UCSD-AML1 (cell line): ENCODE data around the gene TRAPPC10.

Experiments used
- DNase-seq: peaks from one replicate; lab custom pipeline; 2025; ENCODE audit not compliant: unreplicated experiment; lab: John Stamatoyannopoulos, UW

Gene TRAPPC10

GRCh38 chr21:43981151-43981870 is 30.8 kb upstream of the TRAPPC10 start:
- no peak for DNase-seq

DNA sequence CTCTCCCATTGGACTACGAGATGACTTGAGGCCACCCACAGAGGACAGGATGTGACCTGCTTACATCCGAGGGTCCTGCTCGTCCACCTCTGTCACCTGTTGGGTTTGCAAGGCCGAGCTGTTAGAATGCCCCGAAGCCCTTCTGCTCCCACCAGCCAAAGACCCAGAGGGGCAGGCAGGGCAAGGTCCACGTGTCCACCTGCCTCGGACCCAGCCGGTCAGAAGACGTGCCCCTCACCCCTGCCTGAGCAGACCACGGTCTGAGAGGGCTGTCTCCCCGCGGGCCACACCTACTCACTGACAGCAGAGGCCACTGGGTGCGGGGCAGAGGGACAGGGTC is 30.3 kb upstream of the TRAPPC10 start:
- no peak for DNase-seq

DNA sequence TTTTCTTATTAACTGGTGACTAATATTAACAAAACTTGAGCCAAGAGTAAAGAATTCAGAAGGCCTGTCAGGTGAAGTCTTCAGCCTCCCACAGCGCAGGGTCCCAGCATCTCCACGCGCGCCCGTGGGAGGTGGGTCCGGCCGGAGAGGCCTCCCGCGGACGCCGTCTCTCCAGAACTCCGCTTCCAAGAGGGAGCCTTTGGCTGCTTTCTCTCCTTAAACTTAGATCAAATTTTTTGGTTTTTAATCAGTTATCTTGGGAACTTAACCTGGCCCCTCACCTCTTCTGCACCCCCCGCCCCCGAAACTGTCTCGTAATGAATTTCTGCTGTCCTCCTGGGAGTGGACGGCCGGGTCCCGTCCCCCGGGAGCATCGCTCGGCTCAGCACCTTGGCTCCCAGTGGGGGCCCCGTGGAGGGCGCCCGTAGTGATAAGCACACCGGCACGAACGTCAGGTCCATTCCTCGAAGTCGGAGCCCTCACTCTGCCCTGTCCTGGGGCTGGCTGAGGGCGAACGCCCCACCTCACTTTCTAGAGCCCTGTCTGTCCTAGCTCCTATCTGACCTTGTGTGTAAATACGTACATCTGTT is 29.5 kb upstream of the TRAPPC10 start:
- no peak for DNase-seq

DNA sequence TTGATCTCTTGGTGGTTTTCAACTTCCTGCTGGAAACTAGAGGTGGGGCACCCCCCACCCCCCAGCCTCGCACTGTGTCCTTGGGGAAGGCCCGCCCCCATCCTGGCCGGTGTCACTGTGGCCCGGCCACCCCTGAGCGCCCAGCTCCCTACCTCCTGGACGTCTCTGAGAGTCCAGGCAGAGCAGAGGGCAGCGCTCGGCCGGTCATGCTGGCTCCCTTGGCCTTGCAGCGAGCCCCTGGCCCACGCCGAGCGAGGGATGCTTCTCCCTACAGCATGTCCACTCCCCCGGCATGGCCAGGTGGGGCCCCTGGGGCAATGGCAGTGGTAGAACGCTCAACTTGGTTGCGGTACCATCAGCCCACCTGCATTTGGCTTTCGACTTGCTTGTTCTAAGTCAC is 28.7 kb upstream of the TRAPPC10 start:
- DNase-seq: no peak

GRCh38 chr21:43983860-43984420 is 28.2 kb upstream of the TRAPPC10 start:
- no peak for DNase-seq

DNA sequence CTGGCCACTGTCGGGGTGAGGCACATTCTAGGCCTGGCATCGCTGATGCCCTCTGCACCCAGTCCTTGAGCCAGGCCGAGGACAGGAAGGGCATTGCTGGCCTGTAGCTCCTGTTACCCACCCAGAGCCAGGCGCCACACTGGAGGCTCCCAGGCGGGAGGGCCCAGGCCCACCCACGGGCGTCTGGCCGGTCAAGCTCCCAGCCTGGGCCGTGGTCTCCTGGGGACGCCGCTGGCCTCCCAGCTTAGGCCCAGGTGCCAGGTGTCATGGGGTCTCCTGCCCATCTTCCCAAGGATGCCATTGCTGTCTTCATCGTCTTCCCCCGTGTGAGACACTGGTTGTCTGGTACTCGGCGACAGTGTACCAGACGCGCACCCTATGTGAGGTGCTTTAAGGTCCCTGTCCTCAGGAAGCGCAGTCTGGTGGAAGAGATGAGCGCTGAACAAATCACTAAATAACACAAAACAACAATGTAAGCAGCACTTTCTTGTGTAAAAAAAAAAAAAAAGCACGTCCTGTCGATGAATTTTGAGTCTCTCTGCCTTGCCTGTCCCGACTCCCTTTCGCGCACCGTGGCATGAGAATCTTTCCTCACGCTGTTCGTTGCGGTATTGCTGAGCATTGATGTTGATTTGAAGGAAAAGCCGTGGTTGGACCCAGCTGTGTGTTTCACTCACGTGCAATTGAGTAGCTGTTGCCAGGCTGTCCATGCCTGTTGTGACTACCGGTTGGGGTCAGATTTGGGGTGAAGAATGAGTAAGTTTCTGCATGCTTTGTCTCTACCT is 27.0 kb upstream of the TRAPPC10 start:
- DNase-seq: no peak

- DNase-seq: no peak
Measured at GRCh38 chr21:43985690-43986251, 26.3 kb upstream of the TRAPPC10 start.

DNA sequence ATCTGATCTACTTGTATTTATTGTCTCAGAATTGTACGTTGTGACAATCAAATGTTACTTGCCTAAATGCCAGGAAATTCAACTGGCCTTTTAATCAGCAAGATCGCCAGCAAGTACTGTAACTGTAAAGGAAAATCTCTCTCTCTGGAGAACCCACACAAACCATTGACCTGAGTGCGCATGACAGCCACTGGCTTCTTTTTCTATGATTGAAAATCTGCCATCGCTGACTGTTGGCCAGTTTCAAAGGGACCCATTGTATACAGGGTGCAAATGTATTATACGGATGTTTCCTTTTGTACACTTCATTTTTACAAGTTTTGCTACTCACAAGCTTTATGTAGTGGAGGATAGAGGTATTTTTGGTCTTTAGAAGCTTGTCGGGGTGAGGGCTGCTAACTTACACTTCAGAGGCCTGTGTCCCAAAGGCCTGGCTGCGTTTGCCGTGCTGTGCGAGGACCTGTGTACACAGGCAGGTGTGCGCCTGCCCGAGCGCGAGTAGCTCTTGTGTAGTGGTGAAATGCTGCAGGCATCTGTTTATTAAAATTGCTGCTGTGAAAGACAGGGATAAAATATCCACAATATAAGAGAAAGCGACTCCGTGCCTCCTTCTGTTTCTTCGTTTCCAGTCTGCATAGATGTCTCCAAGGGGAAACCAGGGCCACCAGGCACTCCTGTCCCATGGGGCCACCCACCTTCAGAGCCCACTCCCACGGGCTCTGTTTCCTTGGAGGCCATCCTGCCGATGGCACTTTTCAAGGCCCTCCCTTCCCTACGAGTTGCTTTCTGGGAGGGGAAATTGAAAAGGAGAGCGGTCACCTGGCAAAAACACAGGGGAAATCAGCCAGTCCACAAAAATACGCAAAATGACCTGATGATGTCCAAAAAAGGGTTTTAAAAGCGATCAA is 25.3 kb upstream of the TRAPPC10 start:
- DNase-seq: no peak

- no peak for DNase-seq
Measured at GRCh38 chr21:43987509-43987908, 24.6 kb upstream of the TRAPPC10 start.

DNA sequence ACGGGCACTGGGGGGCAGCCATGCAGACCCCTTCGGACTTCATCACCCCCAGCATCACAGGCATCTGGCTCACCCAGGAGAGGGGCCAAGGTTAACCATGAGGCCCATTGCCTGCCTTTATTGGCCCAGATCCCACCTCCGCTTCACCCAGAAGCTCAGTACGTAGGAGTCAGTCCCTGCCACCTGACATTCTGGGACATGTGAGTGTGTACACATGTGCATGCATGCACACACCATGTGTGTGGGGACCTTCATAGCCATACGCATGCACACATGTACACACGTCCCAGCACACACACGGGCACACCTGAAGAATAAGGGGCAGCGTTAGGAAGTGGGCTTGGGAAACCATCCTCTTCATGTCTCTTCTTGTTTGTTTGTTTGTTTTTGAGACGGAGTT is 24.1 kb upstream of the TRAPPC10 start:
- no peak for DNase-seq

DNA sequence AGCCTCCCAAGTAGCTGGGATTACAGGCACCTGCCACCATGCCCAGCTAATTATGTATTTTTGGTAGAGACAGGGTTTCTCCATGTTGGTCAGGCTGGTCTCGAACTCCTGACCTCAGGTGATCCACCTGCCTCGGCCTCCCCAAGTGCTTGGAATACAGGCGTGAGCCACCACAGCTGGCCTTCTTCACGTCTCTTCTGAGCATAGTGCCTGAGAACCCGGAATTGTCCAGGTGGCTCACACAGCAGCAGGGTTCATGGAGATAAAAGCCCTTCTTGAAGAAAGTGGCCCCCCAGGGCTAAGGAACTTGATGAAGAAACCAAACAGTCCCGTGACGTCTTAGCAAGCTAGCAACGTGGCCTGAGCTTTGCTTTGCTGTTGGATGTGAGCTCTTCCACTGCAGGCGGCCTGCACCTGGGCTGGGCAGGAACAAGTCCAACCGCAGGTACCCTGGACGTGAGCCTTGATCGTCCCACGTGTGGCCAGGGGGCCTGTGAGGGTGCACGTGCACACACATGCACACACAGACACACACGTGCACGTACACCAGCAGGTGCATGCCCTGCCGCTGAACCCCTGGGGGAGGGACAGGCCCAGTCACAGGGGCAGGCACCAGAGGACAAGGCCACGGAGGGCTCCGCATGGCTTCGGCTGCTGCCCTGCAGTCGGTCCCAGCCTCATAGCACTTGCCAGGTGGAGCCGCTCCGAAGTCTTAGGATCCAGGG is 23.4 kb upstream of the TRAPPC10 start:
- no peak for DNase-seq

GRCh38 chr21:43989401-43989800 is 22.7 kb upstream of the TRAPPC10 start:
- DNase-seq: no peak

DNA sequence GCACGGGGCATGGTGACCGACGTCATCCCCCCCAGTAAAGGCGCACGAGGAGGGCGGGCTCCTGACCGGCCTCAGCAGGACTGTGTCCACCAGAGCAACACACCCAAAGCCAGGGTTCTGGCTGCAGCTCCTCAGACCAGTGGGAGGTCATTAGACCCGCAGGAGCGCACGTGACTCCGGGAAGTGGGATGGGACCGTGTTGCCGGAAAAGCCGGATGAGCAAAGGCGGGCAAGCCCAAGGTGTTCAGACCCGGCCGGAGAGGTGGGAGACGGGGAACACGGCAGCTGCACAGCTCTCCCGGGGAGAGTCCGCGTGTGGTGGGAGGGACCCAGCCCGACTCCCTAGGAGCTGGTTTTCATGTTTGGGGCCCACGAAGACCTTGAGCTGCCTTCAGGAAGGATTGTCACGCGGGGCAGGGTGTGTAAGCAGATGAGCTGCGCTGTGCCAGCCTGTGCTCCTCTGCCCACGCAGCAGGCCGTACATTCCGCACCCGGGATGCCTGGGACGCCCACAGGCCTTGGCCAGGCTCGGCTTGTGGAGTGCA is 20.6 kb upstream of the TRAPPC10 start:
- DNase-seq: no peak

DNA sequence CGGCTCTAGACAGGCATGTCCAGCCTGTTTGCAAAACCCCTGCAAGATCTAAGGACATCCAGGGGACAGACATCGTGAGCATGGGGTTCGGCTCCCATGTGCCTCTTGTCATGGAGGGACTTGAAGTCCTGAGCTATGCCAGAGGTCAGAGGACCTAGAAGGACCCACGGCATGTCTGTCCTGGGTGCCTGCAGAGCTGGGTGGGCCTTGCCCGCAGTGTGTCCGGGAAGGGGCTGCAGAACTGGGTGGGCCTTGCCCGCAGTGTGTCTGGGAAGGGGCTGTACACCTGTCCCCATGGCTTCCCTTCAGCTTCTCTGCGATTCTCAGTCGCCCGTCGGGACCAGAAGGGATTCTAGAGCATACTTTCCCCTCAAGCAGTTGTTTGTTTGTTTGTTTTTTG is 20.0 kb upstream of the TRAPPC10 start:
- DNase-seq: no peak

GRCh38 chr21:43993420-43993934 is 18.6 kb upstream of the TRAPPC10 start:
- DNase-seq: no peak

DNA sequence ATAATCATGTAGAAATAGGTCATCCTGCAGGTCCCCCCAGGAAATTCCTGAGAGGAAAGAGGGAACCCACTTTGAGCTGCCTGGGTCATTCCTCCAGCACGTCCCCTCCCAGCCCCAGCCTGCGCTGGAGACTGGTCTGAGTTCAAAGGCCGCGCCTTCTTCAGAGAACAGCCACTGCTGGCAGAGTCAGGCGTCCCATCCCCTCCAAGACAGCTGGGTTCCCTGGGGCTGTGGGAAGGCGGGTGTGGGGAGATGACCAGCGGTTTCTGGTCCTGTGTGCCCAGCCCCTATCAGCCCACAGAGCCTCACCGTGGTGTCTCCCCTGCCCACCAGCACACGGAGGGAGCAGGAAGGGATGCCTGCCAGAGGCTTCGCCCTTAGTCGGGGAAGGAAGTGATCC is 18.0 kb upstream of the TRAPPC10 start:
- no peak for DNase-seq

GRCh38 chr21:43994646-43995045 is 17.5 kb upstream of the TRAPPC10 start:
- no peak for DNase-seq

DNA sequence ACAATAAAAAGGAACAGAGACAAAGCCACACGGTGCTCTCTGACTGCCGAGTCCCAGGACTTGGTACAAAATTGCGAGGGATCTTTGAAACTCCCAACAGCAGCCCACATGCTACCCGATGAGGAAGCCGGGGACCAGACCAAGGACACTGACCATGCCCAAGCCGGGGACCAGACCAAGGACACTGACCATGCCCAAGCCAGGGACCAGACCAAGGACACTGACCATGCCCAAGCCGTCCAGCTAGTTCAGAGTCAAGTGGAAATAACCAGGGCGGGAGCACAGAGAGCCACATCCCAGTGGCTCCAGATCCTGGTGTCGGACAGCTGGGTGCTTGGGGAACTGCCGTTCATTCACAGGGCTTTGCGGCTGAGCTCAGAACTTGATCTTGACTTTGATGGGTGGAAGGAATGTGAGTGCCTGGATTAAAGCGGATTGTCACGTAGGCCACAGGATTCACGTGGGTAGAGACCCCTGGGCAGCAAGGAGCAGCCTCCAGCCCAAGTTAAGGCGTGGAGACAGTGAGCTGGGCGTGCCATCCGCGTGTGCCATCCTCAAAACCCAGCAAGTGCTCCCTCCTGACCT is 16.5 kb upstream of the TRAPPC10 start:
- no peak for DNase-seq
